Liver (tissue), 9 donors: ENCODE data around the gene MGP. TPM values are rescaled to one million over a fixed set of nuclear protein-coding genes. Genes with fewer than 3 reads are reported as not detected.

Experiments used
- DNase-seq: peaks from one replicate; pipeline ENCODE4 v3.0.0-alpha.2; 2017; ENCODE audit warnings: low spot score
- H3K27ac ChIP-seq, 2 donors: one replicate each; pipeline ENCODE4 v1.7.0; 2013; ENCODE audit warnings: inconsistent platforms in 2 of 2, low read length in 2 of 2, control low read depth in 1 of 2, low read depth in 1 of 2, mild to moderate bottlenecking in 1 of 2
- H3K27me3 ChIP-seq, 4 donors: one replicate each; pipeline versions ENCODE4 v1.6.1 to v1.7.0; 2013; ENCODE audit warnings: low read length in 3 of 4, inconsistent platforms in 1 of 4, mild to moderate bottlenecking in 1 of 4, moderate library complexity in 1 of 4; ENCODE audit not compliant: control insufficient read depth in 4 of 4, insufficient read depth in 4 of 4
- H3K36me3 ChIP-seq, 4 donors: one replicate each; pipeline versions ENCODE4 v1.6.1 to v1.7.0; 2013; ENCODE audit warnings: low read length in 3 of 4, mild to moderate bottlenecking in 3 of 4, low read depth in 1 of 4, moderate library complexity in 1 of 4; ENCODE audit not compliant: control insufficient read depth in 4 of 4, insufficient read depth in 3 of 4
- H3K4me1 ChIP-seq, 4 donors: one replicate each; pipeline versions ENCODE4 v1.6.1 to v1.7.0; 2013; ENCODE audit warnings: low read length in 3 of 4, mild to moderate bottlenecking in 3 of 4, moderate library complexity in 1 of 4; ENCODE audit not compliant: control insufficient read depth in 4 of 4, insufficient read depth in 4 of 4
- H3K4me3 ChIP-seq, 3 donors: one replicate each; pipeline versions ENCODE4 v1.6.1 to v1.7.0; 2013; ENCODE audit warnings: low read length in 3 of 3, control low read depth in 1 of 3, low read depth in 1 of 3, mild to moderate bottlenecking in 1 of 3
- H3K9ac ChIP-seq, 2 donors: one replicate each; pipeline ENCODE4 v1.7.0; 2013; ENCODE audit warnings: low read length in 2 of 2, mild to moderate bottlenecking in 2 of 2, moderate library complexity in 2 of 2, control low read depth in 1 of 2, low read depth in 1 of 2
- H3K9me3 ChIP-seq, 4 donors: one replicate each; pipeline versions ENCODE4 v1.6.1 to v1.7.0; 2013; ENCODE audit warnings: low read length in 3 of 4; ENCODE audit not compliant: control insufficient read depth in 4 of 4
- EGR1 ChIP-seq, 2 donors: IDR thresholded peaks; 2 replicates each; pipeline ENCODE4 v1.6.1; 2016 to 2018; ENCODE audit warnings: antibody characterized with exemption in 2 of 2, low read depth in 2 of 2
- FOXA1 ChIP-seq: IDR thresholded peaks from 2 replicates; pipeline ENCODE4 v1.6.1; 2016; ENCODE audit warnings: antibody characterized with exemption
- FOXA2 ChIP-seq: IDR thresholded peaks from 2 replicates; pipeline ENCODE4 v1.6.1; 2016; ENCODE audit warnings: antibody characterized with exemption
- GABPA ChIP-seq, 2 donors: IDR thresholded peaks in 1 of 2; conservative IDR thresholded peaks in 1 of 2; 2 replicates each; pipeline ENCODE4 v1.6.1; 2016; ENCODE audit warnings: antibody characterized with exemption in 2 of 2, mild to moderate bottlenecking in 1 of 2, moderate library complexity in 1 of 2
- HNF4G ChIP-seq: IDR thresholded peaks from 2 replicates; pipeline ENCODE4 v1.6.1; 2016; ENCODE audit warnings: antibody characterized with exemption
- NR2F2 ChIP-seq: IDR thresholded peaks from 2 replicates; pipeline ENCODE4 v1.6.1; 2016; ENCODE audit warnings: antibody characterized with exemption
- RAD21 ChIP-seq, 2 donors: IDR thresholded peaks; 2 replicates each; pipeline ENCODE4 v1.6.1; 2016; ENCODE audit warnings: antibody characterized with exemption in 2 of 2, mild to moderate bottlenecking in 2 of 2
- RXRA ChIP-seq, 2 donors: IDR thresholded peaks; 2 replicates each; pipeline ENCODE4 v1.6.1; 2017 to 2018; ENCODE audit warnings: antibody characterized with exemption in 2 of 2, mild to moderate bottlenecking in 1 of 2
- TAF1 ChIP-seq: conservative IDR thresholded peaks from 2 replicates; pipeline ENCODE4 v1.6.1; 2016; ENCODE audit warnings: antibody characterized with exemption, mild to moderate bottlenecking
- YY1 ChIP-seq: IDR thresholded peaks from 2 replicates; pipeline ENCODE4 v1.6.1; 2016; ENCODE audit warnings: antibody characterized with exemption, mild to moderate bottlenecking
- WGBS: extraction: QIAGEN DNeasy Blood & Tissue Kit; methylation state at CpG from one replicate; pipeline ENCODE4 v1.1.7; 2013; 5-methylcytosine and 5-hydroxymethylcytosine counted together
- polyA plus RNA-seq, 2 donors: library from polyadenylated mRNA; stranded (reverse) in 1 of 2; unstranded in 1 of 2; fragments of 200-250 nt in 1 of 2; fragments of >200 nt in 1 of 2; fragmentation: Nextera tagmentation in 1 of 2; extraction: Ambion mirVana in 1 of 2; gene quantifications; one replicate each; pipeline versions ENCODE4 v1.2.1 to v1.2.3, GENCODE V29; 2013 to 2015
- total RNA-seq, 2 donors: library from RNA; depleted of rRNA; stranded (reverse); fragments of >200 nt; gene quantifications; one replicate each; pipeline ENCODE4 v1.2.3, GENCODE V29; 2014
- TF ChIP-seq, protein P1 (sequence below): IDR thresholded peaks from 2 replicates; pipeline ENCODE4 v1.6.1; 2016; ENCODE audit warnings: antibody characterized with exemption, mild to moderate bottlenecking
- TF ChIP-seq, protein P2 (sequence below): IDR thresholded peaks from 2 replicates; pipeline ENCODE4 v1.6.1; 2016; ENCODE audit warnings: antibody characterized with exemption
- TF ChIP-seq, protein P3 (sequence below): IDR thresholded peaks from 2 replicates; pipeline ENCODE4 v1.6.1; 2016; ENCODE audit warnings: antibody characterized with exemption
- TF ChIP-seq, protein P4 (sequence below): fragments of 150-350 bp; IDR thresholded peaks from 2 replicates; pipeline ENCODE4 v1.5.1; 2017; ENCODE audit warnings: improper control_type of control experiment, low read depth, low read length; ENCODE audit not compliant: missing input control
- donor health status: healthy.
- donor health status: healthy.
- donor health status: healthy.
- donor health status: healthy.
- donor health status: healthy.

The MGP gene
- total and polyA plus RNA-seq, 4 donors, result 0.98 to 20.7 (median 11.0) TPM

DNA sequence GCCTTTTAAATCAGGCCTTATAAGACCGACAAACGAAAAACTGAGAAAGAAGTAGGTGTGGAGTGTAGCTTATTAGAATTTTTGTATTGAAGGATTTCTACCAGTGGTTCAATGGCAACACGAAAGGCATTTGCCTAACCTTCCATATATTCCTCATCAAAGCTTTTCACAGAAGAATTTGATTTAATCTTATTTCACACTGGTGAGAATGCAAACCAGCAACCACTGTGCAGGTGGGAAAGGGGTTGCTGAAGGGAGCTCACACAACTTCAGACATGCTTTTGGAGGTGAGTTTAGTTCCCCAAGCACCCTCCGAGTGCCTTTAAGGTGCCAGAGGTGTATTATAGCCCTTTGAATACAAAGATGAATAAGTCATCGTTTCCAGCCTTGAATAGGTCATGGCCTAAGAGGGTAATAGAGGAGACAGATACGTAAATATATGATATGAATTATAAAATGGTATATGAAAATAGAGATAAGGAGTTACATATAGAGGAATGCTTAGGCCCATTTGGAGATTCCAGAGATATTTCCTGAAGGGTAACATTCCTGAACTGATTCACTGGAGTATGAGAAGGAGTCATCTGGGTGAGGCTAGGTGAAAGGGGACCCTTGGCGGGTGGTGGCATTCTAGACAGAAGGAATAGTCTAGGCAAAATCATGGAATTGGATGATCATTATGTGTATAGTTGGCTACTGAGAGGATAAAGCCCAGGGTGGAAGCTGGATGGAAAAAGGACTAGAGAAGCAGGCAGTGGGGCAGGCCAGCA, 46.3 kb upstream of the MGP start:
- WGBS, result 96% methylated on average over 7 of the region's 7 CpGs
- no peak for TF ChIP-seq RAD21 (IDR thresholded peaks at IDR 0.05)
- TF ChIP-seq, protein P1, sequence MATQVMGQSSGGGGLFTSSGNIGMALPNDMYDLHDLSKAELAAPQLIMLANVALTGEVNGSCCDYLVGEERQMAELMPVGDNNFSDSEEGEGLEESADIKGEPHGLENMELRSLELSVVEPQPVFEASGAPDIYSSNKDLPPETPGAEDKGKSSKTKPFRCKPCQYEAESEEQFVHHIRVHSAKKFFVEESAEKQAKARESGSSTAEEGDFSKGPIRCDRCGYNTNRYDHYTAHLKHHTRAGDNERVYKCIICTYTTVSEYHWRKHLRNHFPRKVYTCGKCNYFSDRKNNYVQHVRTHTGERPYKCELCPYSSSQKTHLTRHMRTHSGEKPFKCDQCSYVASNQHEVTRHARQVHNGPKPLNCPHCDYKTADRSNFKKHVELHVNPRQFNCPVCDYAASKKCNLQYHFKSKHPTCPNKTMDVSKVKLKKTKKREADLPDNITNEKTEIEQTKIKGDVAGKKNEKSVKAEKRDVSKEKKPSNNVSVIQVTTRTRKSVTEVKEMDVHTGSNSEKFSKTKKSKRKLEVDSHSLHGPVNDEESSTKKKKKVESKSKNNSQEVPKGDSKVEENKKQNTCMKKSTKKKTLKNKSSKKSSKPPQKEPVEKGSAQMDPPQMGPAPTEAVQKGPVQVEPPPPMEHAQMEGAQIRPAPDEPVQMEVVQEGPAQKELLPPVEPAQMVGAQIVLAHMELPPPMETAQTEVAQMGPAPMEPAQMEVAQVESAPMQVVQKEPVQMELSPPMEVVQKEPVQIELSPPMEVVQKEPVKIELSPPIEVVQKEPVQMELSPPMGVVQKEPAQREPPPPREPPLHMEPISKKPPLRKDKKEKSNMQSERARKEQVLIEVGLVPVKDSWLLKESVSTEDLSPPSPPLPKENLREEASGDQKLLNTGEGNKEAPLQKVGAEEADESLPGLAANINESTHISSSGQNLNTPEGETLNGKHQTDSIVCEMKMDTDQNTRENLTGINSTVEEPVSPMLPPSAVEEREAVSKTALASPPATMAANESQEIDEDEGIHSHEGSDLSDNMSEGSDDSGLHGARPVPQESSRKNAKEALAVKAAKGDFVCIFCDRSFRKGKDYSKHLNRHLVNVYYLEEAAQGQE, result no peak
- no peak for TF ChIP-seq EGR1 (IDR thresholded peaks at IDR 0.05; ENCODE audit: low read depth in 2 of 2)
- TF ChIP-seq, protein P2, sequence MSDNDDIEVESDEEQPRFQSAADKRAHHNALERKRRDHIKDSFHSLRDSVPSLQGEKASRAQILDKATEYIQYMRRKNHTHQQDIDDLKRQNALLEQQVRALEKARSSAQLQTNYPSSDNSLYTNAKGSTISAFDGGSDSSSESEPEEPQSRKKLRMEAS, result no peak
- TF ChIP-seq FOXA2, result no peak
- no peak for TF ChIP-seq GABPA (IDR thresholded peaks at IDR 0.05 in 1 of 2, conservative IDR thresholded peaks at IDR 0.05 in 1 of 2)
- TF ChIP-seq HNF4G, result no peak
- TF ChIP-seq, protein P3, sequence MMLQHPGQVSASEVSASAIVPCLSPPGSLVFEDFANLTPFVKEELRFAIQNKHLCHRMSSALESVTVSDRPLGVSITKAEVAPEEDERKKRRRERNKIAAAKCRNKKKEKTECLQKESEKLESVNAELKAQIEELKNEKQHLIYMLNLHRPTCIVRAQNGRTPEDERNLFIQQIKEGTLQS, result no peak
- TF ChIP-seq NR2F2, result no peak
- TF ChIP-seq YY1, result no peak
- no peak for TF ChIP-seq FOXA1
- TF ChIP-seq, protein P4, sequence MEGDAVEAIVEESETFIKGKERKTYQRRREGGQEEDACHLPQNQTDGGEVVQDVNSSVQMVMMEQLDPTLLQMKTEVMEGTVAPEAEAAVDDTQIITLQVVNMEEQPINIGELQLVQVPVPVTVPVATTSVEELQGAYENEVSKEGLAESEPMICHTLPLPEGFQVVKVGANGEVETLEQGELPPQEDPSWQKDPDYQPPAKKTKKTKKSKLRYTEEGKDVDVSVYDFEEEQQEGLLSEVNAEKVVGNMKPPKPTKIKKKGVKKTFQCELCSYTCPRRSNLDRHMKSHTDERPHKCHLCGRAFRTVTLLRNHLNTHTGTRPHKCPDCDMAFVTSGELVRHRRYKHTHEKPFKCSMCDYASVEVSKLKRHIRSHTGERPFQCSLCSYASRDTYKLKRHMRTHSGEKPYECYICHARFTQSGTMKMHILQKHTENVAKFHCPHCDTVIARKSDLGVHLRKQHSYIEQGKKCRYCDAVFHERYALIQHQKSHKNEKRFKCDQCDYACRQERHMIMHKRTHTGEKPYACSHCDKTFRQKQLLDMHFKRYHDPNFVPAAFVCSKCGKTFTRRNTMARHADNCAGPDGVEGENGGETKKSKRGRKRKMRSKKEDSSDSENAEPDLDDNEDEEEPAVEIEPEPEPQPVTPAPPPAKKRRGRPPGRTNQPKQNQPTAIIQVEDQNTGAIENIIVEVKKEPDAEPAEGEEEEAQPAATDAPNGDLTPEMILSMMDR, result no peak
- no peak for TF ChIP-seq RXRA (IDR thresholded peaks at IDR 0.05)
- Histone ChIP-seq H3K4me1 (no peaks in the 10 kb centered on the region), H3K9ac (no peak overlapping the region), H3K27ac (no peak overlapping the region), H3K27me3 (no peaks in the 10 kb centered on the region), H3K36me3 (no peaks in the 10 kb centered on the region), H3K4me3 (no peak overlapping the region), H3K9me3 (no peaks in the 10 kb centered on the region)
- no peak for DNase-seq

DNA sequence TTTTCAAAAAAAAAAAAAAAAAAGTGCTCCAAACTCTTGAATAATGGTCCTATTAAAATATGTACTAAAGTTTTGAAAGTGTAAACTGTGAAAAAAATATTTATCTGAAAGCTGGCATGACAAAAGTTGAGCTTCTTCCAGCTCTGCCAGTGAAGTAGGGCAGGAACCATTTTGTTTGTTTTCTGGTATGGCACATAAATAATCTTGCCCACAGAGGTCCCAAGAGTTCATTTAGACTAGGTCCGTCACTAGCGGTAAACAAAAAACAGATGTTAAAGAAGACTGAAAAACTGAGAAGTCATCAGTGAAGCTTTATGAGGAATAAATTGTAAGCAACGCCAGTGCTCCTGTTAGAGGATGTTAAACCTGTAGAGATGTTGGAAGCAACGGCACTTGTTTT, 45.7 kb upstream of the MGP start:
- TF ChIP-seq TAF1 (no peak), RXRA (IDR thresholded peaks at IDR 0.05) (no peak), EGR1 (IDR thresholded peaks at IDR 0.05; ENCODE audit: low read depth in 2 of 2) (no peak), GABPA (IDR thresholded peaks at IDR 0.05 in 1 of 2, conservative IDR thresholded peaks at IDR 0.05 in 1 of 2) (no peak), YY1 (no peak)
- TF ChIP-seq, protein P3, result no peak
- TF ChIP-seq, protein P4, result no peak
- no peaks in the 10 kb centered on the region for H3K36me3 ChIP-seq
- H3K27ac ChIP-seq, result no peak overlapping the region
- H3K9me3 ChIP-seq, result no peaks in the 10 kb centered on the region
- no peak overlapping the region for H3K4me3 ChIP-seq
- H3K27me3 ChIP-seq, result no peaks in the 10 kb centered on the region
- H3K9ac ChIP-seq, result no peak overlapping the region
- no peak for DNase-seq
- WGBS, result 90% methylated on average over 4 of the region's 4 CpGs
- H3K4me1 ChIP-seq, result no peaks in the 10 kb centered on the region
